ENCODE results near the gene USP30. TPM values are rescaled to one million over a fixed set of nuclear protein-coding genes. Genes with fewer than 3 reads are reported as not detected.
A peak's percentile ranks its signal among the peaks of the same experiment; 100 is the strongest.

The USP30 gene
- total RNA-seq, 1 donor from 2014 or later: 13.6 TPM

DNA sequence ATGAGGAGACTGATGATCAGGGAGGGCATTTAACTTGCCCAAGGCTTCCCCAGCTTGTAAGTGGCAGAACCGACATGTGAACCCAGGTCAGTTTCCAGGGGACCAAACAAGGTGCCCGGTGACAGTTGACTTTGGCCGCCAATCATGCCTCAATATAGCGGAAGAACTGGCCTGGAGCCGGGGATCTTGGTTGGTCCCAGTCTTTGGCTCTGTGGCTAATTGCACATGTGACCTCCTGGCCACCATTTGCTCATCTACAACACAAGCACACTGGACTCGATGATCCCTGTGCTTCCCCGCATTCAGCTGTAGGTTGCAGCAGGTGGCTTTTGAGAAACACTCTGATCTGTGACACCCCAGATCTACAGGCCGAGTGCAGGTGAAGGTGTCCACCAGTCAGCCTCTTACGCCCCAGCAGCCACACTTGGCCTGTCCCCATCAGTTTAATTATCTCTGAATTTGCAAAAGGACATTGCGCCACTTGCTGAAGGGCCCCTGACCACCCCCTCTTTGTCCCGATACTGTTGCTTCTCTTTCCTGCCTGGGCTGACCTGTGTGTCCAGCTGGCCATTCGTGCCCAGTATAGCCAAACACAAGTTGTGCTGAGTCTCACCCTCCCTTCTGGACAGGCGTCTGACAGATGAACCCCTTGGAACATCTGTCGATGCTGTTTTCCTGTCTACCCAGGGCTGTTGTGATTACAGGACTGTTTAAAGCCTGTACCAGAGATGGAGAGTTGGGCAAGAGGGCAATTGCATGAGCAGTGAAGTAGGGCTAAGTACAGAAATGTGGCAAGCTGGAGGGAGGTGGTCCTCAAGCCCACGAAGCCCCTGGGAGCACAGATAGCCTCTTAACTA, 78.1 kb downstream of the USP30 start:
- Mint-ChIP-seq H3K27ac (ENCODE audit: unreplicated experiment) (peak overlapping the region; percentile 55), H3K9me3 (ENCODE audit: unreplicated experiment) (no peaks in the 10 kb centered on the region), H3K27me3 (ENCODE audit: unreplicated experiment) (peaks cover 2% of the 10 kb centered on the region), H3K36me3 (ENCODE audit: low read depth, unreplicated experiment) (no peaks in the 10 kb centered on the region), H3K4me3 (ENCODE audit: unreplicated experiment) (no peak overlapping the region), H3K4me1 (ENCODE audit: unreplicated experiment) (no peaks in the 10 kb centered on the region)
- no peak for DNase-seq (ENCODE audit: low spot score)
- TF ChIP-seq, protein P1, sequence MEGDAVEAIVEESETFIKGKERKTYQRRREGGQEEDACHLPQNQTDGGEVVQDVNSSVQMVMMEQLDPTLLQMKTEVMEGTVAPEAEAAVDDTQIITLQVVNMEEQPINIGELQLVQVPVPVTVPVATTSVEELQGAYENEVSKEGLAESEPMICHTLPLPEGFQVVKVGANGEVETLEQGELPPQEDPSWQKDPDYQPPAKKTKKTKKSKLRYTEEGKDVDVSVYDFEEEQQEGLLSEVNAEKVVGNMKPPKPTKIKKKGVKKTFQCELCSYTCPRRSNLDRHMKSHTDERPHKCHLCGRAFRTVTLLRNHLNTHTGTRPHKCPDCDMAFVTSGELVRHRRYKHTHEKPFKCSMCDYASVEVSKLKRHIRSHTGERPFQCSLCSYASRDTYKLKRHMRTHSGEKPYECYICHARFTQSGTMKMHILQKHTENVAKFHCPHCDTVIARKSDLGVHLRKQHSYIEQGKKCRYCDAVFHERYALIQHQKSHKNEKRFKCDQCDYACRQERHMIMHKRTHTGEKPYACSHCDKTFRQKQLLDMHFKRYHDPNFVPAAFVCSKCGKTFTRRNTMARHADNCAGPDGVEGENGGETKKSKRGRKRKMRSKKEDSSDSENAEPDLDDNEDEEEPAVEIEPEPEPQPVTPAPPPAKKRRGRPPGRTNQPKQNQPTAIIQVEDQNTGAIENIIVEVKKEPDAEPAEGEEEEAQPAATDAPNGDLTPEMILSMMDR (IDR thresholded peaks at IDR 0.05; ENCODE audit: unreplicated experiment): no peak

DNA sequence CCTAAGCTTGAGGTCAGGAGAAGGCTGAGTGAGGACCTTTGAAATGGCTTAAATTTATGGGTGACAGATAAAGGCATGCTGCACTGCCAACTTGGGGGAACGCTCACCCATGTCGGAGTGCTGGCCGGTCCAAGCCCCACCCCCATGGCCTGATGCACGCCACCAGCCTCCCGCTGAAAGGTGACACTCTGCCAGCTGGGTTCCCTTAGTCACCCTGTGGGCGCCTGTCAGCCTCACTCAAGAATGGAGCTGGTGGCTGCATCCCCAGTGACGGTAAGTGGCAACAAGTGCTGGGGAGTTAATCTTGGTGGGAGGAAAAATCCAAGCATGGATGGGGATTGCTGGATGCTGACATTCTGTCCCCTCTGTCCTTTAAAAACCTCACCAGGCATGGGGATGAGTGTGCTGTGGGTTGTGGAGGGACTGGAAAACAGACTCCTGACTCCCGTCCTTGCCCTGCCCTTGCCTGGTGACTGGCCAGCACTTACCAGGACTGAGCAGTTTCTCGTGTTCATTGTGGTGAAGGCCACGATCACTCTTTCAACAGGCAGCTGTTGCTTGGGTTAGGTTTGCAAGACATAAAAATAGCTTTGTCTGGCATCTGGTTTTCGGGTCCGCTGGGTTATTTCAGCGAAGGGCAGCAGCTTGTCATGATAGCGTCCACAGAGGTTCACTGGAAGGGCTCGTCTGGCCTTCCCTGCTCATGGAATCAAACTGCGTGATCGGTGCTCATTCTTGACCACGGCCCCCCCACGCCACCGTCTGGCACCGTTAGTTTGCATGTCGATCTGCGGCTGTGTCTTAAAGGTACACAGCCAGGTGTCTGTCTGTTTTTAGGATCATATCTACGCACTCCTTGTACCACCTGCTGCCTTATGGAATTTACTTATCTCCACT, 79.0 kb downstream of the USP30 start:
- no peaks in the 10 kb centered on the region for H3K36me3 Mint-ChIP-seq (ENCODE audit: low read depth, unreplicated experiment)
- H3K9me3 Mint-ChIP-seq (ENCODE audit: unreplicated experiment): no peaks in the 10 kb centered on the region
- DNase-seq (ENCODE audit: low spot score): no peak
- H3K4me1 Mint-ChIP-seq (ENCODE audit: unreplicated experiment): no peaks in the 10 kb centered on the region
- no peak overlapping the region for H3K27ac Mint-ChIP-seq (ENCODE audit: unreplicated experiment)
- peaks cover 2% of the 10 kb centered on the region for H3K27me3 Mint-ChIP-seq (ENCODE audit: unreplicated experiment)
- TF ChIP-seq, protein P1 (IDR thresholded peaks at IDR 0.05; ENCODE audit: unreplicated experiment): no peak
- H3K4me3 Mint-ChIP-seq (ENCODE audit: unreplicated experiment): no peak overlapping the region

- no peaks in the 10 kb centered on the region for H3K9me3 Mint-ChIP-seq (ENCODE audit: unreplicated experiment)
Measured at GRCh38 chr12:109134186-109134917, 82.0 kb downstream of the USP30 start.

DNA sequence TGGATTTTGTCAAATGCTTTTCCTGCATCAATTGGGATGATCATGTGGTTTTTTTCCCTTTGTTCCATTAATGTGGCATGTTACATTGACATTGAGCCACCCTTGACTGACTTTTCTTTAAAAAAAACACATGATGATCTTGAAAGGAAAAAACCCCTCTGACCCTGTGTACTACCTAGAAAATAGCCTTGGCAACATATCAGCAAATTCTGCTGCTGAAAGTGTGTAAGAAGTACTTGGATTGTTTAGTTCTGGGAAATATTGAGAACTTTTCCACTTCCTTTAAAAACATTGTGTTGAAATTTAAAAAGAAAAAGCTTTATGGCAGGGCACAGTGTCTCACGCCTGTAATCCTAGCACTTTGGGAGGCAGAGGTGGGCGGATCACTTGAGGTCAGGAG, 84.7 kb downstream of the USP30 start:
- Mint-ChIP-seq H3K27me3 (ENCODE audit: unreplicated experiment) (peaks cover 2% of the 10 kb centered on the region), H3K27ac (ENCODE audit: unreplicated experiment) (no peak overlapping the region), H3K4me3 (ENCODE audit: unreplicated experiment) (no peak overlapping the region), H3K9me3 (ENCODE audit: unreplicated experiment) (no peaks in the 10 kb centered on the region), H3K4me1 (ENCODE audit: unreplicated experiment) (no peaks in the 10 kb centered on the region), H3K36me3 (ENCODE audit: low read depth, unreplicated experiment) (no peaks in the 10 kb centered on the region)
- TF ChIP-seq, protein P1 (IDR thresholded peaks at IDR 0.05; ENCODE audit: unreplicated experiment): no peak
- DNase-seq (ENCODE audit: low spot score): no peak

More at GRCh38 chr12:109134186-109134917, 82.0 kb downstream of the USP30 start:
- TF ChIP-seq, protein P1 (IDR thresholded peaks at IDR 0.05; ENCODE audit: unreplicated experiment): peak; percentile 63
- H3K4me1 Mint-ChIP-seq (ENCODE audit: unreplicated experiment): no peaks in the 10 kb centered on the region
- peak; percentile 46 for DNase-seq (ENCODE audit: low spot score)
- H3K27me3 Mint-ChIP-seq (ENCODE audit: unreplicated experiment): peaks cover 2% of the 10 kb centered on the region
- no peak overlapping the region for H3K27ac Mint-ChIP-seq (ENCODE audit: unreplicated experiment)
- H3K36me3 Mint-ChIP-seq (ENCODE audit: low read depth, unreplicated experiment): no peaks in the 10 kb centered on the region
- no peak overlapping the region for H3K4me3 Mint-ChIP-seq (ENCODE audit: unreplicated experiment)

Other genes with a start within 250 kb of the USP30 start
- gene SSH1, start 195.0 kb upstream of the USP30 start, total RNA-seq (ENCODE audit: unreplicated experiment): 67.5 TPM
- gene DAO, start 172.5 kb upstream of the USP30 start, total RNA-seq (ENCODE audit: unreplicated experiment): 0.41 TPM
- gene SVOP, start 31.5 kb upstream of the USP30 start, total RNA-seq (ENCODE audit: unreplicated experiment): 0.15 TPM
- 10.4 TPM for gene ALKBH2, start 40.9 kb downstream of the USP30 start, total RNA-seq (ENCODE audit: unreplicated experiment)
- 39.4 TPM for gene UNG, start 45.0 kb downstream of the USP30 start, total RNA-seq (ENCODE audit: unreplicated experiment)
- gene ACACB, start 64.0 kb downstream of the USP30 start, total RNA-seq (ENCODE audit: unreplicated experiment): 1.7 TPM